Brain pericyte (primary cell): ENCODE results near the gene LSS.
A peak's percentile ranks its signal among the peaks of the same experiment; 100 is the strongest.
"Not testable (repeated sequence)": the region's sequence is repeated elsewhere in the genome, so short reads cannot be mapped to it uniquely, and the experiment has no call there.

Experiments
- DNase-seq: peaks from one replicate; pipeline ENCODE4 v3.0.0-alpha.2; 2012; ENCODE audit warnings: low read depth, low spot score

LSS gene

DNA sequence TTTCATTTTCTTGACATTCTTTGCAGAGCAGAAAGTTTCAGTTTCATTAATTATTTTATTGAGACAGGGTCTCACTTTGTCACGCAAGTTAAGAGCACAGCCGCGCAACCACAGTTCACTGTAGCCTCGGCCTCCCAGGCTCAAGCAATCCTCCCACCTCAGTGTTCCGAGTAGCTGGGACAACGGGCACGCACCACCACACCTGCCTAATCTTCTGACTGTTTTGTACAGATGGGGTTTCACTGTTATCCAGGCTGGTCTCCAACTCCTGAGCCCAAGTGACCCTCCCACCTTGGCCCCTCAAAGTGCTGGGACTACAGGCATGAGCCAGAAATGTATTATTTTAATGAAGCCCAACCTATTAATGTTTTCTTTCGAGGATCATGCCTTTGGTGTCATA lies 41.3 kb downstream of the LSS start:
- no peak for DNase-seq

GRCh38 chr21:46185716-46186115 lies 42.9 kb downstream of the LSS start:
- DNase-seq = no peak

GRCh38 chr21:46184625-46185555 lies 43.7 kb downstream of the LSS start:
- peak; percentile 84 for DNase-seq

GRCh38 chr21:46183910-46184624 lies 44.5 kb downstream of the LSS start, which contains the start of gene SPATC1L:
SPATC1L (minus strand) TSS chr21:46184459; CDS start chr21:46182816, 1,643 bp downstream.
- DNase-seq = no peak

DNA sequence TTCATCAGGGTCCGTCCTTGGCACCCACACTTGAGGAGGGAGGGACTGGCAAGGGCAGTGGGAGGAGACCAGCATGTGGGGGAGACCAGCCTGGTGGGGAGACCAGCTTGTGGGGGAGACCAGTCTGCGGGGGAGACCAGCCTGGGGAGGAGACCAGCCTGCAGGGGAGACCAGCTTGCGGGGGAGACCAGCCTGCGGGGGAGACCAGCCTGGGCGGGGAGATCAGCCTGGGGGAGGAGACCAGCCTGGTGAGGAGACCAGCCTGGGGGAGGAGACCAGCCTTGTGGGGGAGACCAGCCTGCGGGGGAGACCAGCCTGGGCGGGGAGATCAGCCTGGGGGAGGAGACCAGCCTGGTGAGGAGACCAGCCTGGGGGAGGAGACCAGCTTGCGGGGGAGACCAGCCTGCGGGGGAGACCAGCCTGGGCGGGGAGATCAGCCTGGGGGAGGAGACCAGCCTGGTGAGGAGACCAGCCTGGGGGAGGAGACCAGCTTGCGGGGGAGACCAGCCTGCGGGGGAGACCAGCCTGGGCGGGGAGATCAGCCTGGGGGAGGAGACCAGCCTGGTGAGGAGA lies 45.2 kb downstream of the LSS start:
- DNase-seq = not testable (repeated sequence)

DNA sequence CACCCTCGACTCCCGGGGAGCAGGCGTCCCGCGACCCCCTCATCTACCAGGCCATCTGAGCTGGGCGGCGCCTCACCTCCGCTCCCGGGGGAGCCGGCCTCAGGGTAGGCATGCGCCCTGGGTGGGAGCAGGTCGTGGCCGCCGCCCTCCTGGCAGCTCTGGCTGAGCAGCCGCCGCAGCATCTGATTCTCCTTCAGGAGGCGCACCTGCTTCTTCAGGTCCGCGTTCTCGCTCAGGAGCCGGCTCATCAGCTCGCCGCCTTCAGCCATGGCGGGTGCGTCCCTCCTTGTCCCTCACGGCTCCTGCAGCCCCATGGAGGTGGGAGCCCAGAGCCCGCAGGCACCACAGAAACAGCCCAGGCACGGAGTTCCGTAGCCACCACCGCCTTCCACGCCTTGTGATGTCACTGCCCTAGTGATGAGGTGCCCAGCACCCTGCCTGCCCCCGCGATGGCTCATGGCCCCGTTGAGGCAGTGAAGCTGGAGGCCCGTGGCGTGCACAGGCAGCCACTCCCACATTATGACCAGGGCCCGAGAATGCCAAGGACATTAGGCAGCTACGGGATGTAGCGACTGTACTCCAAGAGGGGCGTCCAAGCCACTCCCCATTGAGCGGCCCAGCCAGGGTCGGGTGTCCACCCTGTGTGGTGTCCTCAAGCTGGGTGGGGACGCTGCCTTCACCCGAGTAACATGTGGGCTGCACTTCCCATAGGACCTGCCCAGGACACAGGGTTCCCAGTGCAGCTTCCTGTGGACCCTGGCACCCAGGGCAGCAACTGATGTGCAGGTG lies 45.8 kb downstream of the LSS start:
- no peak for DNase-seq

GRCh38 chr21:46181953-46182547 lies 46.5 kb downstream of the LSS start:
- DNase-seq = no peak

DNA sequence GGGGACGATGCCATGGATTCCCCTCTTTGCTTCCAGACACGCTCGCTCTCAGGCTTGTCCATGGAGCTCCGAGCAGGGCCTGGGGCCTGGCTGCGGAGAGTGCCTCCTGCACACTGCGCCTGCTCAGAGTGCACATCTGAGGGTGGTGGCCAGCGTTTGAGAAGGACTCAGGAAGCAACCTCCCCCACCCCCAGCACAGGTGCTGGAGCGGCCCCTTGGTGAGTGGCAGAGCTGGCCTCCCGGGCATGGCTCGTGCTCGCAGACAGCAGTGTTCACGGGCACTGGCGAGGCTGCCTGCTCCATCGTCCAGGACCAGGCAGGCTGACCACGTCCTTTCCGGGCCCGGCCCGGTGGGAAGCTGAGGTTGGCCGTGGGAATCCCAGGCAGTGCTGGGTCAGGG lies 47.1 kb downstream of the LSS start:
- no peak for DNase-seq

GRCh38 chr21:46180778-46181391 lies 47.7 kb downstream of the LSS start:
- no peak for DNase-seq

GRCh38 chr21:46180079-46180722 lies 48.4 kb downstream of the LSS start:
- no peak for DNase-seq

DNA sequence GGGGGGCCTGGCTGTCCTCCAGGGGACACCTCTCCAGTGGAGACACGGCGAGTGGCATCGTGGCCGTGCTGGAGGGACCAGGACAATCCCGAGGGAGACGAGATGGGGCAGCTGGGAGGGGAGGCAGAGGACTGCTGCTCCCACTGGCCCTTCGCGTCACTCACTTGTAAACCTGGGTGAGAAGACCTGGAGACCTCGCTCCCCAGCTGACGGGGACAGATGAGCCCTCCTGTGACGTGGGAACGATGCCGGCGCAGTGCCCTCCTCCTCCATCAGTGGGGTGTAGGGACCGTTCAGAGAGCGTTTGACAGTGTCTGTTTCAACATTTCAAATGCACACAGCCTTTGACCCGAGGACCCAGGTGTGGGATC lies 48.9 kb downstream of the LSS start:
- no peak for DNase-seq

GRCh38 chr21:46178961-46179360 lies 49.6 kb downstream of the LSS start:
- no peak for DNase-seq

DNA sequence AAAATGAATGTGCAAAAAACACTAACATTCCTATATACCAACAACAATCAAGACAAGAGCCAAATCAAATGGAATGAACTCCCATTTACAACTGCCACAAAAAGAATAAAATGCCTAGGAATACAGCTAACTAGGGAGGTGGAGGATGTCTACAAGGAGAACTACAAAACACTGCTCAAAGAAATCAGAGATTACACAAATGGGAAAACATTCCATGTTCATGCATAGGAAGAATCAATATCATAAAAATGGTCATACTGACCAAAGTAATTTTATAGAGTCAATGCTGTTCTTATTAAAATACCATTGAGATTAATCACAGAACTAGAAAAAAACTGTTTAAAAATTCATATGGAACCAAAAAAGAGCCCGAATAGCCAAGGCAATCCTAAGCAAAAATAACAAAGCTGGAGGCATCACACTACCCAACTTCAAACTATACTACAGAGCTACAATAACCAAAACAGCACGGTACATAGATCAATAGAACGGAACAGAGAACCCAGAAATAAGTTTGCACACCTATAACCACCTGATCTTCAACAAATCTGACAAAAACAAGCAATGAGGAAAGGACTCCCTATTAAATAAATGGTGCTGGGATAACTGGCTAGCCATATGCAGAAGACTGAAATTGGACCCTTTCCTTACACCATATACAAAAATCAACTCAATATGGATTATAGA lies 52.0 kb downstream of the LSS start:
- DNase-seq = not testable (repeated sequence)

- DNase-seq = no peak
Observed at GRCh38 chr21:46173573-46173972, 55.0 kb downstream of the LSS start.

GRCh38 chr21:46172863-46173528 lies 55.6 kb downstream of the LSS start:
- no peak for DNase-seq

GRCh38 chr21:46171996-46172862 lies 56.3 kb downstream of the LSS start:
- DNase-seq = no peak

- no peak for DNase-seq
Observed at GRCh38 chr21:46171585-46171984, 57.0 kb downstream of the LSS start.
